Islet of Langerhans (tissue), 1 donor: ENCODE measurements around the gene TMEM132C.

Source experiments
- FAIRE-seq: peaks from one replicate; lab custom pipeline; 2011; peaks lifted over from hg19 to GRCh38; lab: Jason Lieb, UNC

TMEM132C gene

GRCh38 chr12:128715485-128715884, 448.5 kb downstream of the TMEM132C start:
- no peak for FAIRE-seq

GRCh38 chr12:128724468-128725046, 457.6 kb downstream of the TMEM132C start:
- FAIRE-seq: no peak

DNA sequence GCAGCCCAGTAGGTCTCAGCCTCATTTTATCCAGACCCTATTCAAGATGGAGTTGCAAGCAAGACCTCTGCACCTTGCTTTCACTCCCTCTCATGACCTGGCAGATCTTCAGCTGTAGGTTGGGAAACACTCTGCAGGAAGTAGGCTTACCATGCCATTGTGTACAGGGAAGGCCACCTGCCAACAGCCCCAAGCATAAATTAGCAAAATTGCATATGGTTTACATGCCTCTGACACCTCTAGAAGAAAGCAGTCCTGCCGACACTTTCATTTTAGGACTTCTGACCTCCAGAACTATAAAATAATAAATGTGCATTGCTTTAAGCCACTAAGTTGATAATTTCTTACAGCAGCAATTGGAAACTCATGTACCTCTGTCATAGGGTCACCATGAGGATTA, 459.9 kb downstream of the TMEM132C start:
- FAIRE-seq: no peak

DNA sequence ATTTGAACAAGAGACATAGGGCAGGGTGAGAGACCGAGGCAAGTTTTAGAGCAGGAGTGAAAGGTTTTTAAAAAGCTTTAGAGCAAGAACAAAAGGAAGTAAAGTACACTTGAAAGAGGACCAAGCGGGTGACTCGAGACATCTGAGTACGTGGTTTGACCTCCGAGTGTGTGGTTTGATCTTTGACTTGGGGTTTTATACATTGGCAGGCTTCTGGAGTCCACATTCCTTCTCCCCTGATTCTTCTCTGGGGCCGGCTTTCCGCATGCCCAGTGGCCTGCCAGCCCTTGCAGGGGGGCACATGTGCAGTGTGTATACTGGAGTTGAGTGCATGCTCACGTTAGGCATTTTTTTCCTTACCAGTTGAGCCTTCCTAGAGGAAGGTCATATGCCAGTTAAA, 460.5 kb downstream of the TMEM132C start:
- no peak for FAIRE-seq

DNA sequence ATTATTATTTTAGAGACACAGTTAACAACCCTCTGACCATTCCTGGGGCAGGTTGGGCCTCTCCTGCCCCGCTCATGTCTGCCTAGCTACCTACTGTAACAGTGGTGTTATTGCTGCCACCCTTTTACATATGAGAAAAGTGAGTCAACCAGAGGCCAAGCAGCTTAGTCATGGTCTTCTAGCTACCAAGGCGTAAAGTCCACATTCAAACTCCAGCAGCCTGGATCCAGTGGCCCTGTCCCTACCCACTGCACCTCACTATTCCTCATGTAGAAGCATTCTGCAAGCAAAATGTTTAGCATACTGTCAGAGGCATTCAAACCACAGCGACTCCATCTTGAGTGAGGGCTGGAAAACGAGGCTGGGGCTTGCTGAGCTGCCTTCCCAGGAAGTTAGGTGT, 461.0 kb downstream of the TMEM132C start:
- FAIRE-seq: no peak

DNA sequence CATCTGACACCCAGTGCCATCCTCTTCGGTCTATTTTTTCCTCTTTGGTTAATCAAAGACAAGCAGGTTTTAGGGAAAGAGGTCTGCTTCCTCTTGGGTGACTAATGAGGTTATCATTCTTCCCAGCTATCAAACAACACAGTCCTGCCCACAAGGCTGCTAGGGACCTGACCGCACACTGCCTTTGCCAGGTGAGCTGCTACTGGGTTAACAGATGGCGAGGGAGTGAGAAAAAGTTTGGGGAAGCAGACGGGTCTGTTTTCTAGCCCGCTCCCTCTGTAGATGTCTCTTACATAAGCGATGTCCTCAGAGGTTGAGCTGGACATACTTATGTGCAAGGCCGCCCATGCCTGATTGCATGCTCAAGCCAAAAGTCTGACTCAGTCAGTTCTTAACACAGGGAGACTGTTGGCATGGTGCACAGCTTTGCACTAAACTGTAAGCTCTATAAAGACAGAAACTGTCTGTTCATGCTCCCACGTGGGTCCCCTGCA, 462.7 kb downstream of the TMEM132C start:
- no peak for FAIRE-seq

GRCh38 chr12:128734371-128734770, 467.4 kb downstream of the TMEM132C start:
- no peak for FAIRE-seq

DNA sequence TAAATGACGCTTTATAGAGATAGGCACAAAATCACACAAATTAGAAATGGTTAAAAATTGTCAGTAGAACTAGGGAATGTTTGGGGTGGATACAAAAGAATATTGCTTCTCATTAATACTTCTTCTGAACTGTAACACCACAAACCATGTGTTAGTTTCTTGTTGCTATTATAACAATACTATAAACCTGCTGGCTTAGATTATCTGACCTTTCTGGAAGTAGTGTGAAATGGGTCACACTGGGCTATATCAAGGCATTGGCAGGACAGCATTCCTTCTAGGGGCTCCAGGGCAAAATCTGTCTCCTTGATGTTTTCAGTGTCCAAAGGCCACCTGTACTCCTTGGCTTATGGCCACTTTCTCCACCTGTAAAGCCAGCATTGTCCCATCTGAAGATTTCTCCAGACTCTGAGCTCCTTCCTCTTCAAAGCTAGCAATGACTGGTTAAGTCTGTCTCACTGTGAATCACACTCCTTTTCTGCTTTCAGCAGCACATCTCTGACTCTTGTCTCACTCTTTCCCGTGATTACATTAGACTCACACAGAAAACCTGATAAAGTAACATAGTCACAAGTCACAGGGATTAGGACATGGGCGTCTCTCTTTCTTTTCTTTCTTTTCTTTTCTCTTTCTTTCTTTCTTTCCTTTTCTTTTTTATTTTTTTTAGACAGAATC, 470.5 kb downstream of the TMEM132C start:
- FAIRE-seq: no peak

GRCh38 chr12:128743916-128744315, 476.9 kb downstream of the TMEM132C start:
- FAIRE-seq: no peak

- no peak for FAIRE-seq
Measured at GRCh38 chr12:128745772-128746689, 479.1 kb downstream of the TMEM132C start.

DNA sequence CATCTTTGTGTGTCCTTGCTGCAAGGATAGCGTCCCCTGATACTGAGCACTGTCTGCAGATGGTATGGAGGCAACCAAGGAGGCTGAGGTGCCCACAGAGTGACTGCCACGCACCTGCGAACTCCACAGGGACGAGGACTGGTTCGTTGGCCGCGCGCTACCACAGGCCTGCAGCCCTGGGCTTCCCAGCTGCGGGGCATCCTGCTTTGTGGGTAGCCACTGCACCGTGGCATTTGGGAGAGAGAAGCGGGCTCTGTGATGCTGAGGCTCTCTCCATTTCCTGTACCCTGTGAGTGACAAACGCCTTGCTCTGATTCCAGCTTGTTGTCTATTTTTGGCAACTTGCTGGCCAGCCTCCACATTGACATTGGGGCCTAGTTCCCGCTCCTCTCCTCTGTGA, 480.5 kb downstream of the TMEM132C start:
- FAIRE-seq: no peak

DNA sequence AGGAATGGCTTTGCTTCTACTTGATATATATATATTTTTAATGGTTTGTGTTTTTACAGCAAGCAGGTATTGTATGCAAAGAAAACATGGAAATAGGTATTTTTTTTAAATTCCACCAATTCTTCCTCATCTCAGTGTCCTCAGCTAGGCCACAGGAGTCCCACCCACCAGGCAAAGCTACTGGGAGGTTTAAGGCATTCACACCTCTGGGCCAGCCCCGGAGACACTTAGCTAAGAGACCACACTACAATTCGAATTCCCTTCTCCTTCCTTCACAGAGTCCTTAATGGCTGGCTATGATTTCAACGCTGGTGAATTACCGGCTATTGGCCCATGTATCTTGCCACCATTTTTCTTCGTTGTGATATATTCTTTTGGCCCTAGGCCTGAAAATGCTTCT, 485.4 kb downstream of the TMEM132C start:
- no peak for FAIRE-seq

DNA sequence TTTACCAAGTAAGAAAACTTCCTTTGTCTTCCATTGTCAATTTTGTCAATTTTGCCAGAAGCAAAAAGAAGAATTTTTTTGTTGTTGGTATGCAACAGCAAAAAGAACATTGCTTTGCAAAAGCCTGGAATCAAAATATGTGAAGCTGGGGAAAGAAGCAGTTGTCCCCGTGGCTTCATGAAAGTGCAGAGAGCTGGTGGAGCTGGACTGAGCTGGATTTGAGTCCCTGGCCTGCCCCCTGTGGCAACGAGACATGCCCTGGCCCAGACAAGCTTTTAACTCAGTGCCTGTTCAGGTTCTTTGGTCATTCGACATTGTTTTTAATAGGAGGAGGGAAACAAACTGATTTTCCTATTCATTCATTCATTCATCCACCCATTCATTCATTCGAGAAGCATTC, 486.5 kb downstream of the TMEM132C start:
- no peak for FAIRE-seq

DNA sequence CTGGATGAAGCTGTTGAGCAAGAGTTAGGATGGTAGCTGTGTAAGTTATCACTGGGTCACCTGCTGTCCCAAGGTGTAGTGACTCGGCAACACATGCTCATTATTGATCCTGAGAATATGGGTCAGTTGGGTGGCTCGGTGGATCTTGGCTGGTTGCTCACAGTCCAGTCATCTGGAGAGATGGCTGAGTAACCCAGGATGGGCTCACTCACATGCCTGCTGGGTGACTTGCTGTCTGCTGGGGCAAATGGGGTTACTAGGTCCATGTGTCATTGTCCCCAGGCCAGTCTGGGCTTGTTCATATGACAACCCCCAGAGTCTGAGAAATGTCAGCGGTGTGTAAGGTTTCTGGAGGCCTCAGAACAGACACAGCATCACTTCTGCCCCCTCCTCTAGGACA, 487.3 kb downstream of the TMEM132C start:
- no peak for FAIRE-seq

DNA sequence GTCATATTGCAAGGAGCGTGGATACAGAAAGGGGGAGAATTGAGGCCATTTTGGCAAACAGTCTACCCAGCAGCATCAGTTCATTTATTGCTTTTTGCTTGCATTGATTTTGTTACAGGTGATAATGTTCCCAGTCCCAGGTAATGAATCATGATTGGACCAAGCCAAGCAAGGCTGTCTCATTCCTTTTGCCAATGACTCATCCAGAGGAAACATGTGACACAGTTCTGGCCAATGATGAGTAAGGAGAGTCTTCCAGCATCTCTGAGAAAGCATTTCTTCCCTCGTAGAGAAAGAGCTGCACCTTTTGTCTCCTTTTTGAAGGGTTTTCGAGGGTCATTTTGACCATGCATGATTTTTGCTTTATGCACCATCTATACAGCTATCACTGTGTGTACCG, 488.6 kb downstream of the TMEM132C start:
- no peak for FAIRE-seq
